ENCODE results near the gene LONP1.

Gene LONP1

DNA sequence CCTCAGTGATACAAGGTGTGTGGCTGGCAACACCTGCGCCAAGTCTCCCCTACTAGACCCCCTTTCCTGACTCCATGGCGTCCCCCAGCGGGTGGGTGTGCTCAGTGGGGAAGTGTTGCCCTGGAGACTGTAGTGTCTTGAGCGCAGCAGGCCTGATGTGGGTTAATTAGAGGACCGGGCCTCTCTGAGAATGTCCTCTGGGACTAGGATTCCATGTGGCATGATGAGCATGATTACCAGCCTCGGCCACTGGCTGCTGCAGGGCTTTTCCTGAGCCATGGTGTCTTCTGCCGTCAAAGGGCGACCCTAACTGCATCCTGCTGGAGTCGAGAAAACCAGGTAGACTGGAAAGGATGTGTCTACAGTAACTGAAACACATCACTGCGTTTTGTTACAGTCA is 67.7 kb downstream of the LONP1 start:
- H3K27me3 ChIP-seq (ENCODE audit: control insufficient read depth in 1 of 2, insufficient read depth in 2 of 2, low read length in 2 of 2) = no peaks in the 10 kb centered on the region
- no peaks in the 10 kb centered on the region for H3K4me1 ChIP-seq (ENCODE audit: insufficient read depth, low read length)
- H3K36me3 ChIP-seq (ENCODE audit: insufficient read depth, low read length) = peaks cover 71% of the 10 kb centered on the region
- H3K27ac ChIP-seq (ENCODE audit: low read depth, low read length) = no peak overlapping the region
- no peaks in the 10 kb centered on the region for H3K9me3 ChIP-seq (ENCODE audit: low read length)
- no peak overlapping the region for H3K9ac ChIP-seq (ENCODE audit: low read length)
- H3K4me3 ChIP-seq (ENCODE audit: low read depth in 1 of 2, low read length in 2 of 2) = no peak overlapping the region

DNA sequence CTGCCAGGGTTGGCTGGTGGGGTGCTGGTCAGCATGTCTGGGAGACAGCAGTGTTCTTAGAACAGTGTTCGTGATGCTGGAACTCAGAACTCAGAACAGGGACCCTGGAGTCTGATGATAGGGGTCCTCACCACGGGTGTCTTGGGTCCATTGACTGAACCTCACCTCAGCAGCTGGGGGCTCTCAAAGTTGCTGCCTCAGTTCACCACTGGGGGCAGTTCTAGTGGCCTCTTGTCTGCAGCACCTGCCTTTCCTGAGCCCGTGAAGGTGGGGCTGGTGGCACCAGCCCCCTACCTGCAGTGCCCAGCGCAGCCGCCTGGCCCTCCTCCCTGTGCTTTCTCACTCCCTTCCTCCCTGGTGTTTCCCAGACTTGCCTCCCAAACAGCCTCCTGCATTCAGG is 68.6 kb downstream of the LONP1 start:
- Histone ChIP-seq H3K9me3 (ENCODE audit: low read length) (no peaks in the 10 kb centered on the region), H3K4me3 (ENCODE audit: low read depth in 1 of 2, low read length in 2 of 2) (no peak overlapping the region)

DNA sequence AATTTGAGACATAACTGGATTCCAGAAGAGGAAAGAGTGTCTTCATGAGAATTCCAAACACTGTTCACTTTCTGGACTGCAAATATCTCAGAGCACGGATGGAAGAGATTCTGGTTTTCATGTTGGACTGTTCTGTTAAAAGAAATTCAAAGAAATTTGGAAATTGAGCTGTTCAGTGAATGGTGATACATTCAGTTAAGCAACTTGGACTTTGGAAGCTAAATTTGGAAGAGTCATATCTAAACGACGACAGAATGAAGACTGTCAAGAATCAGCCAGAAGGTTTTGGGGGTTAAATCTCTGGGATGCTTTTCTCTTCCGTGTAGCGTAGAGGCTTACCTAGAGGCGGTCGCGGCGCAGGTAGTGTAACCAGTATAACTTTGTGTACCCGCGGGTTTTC is 71.5 kb downstream of the LONP1 start:
- H3K9ac ChIP-seq (ENCODE audit: low read length) = no peak overlapping the region
- H3K9me3 ChIP-seq (ENCODE audit: low read length) = no peaks in the 10 kb centered on the region
- H3K27ac ChIP-seq (ENCODE audit: low read depth, low read length) = no peak overlapping the region
- no peaks in the 10 kb centered on the region for H3K4me1 ChIP-seq (ENCODE audit: insufficient read depth, low read length)
- no peak overlapping the region for H3K4me3 ChIP-seq (ENCODE audit: low read depth in 1 of 2, low read length in 2 of 2)
- no peaks in the 10 kb centered on the region for H3K27me3 ChIP-seq (ENCODE audit: control insufficient read depth in 1 of 2, insufficient read depth in 2 of 2, low read length in 2 of 2)
- peaks cover 72% of the 10 kb centered on the region for H3K36me3 ChIP-seq (ENCODE audit: insufficient read depth, low read length)

More for the DNA sequence above, 68.6 kb downstream of the LONP1 start:
- Histone ChIP-seq H3K4me1 (ENCODE audit: insufficient read depth, low read length) (no peaks in the 10 kb centered on the region), H3K36me3 (ENCODE audit: insufficient read depth, low read length) (peaks cover 76% of the 10 kb centered on the region), H3K9ac (ENCODE audit: low read length) (no peak overlapping the region), H3K27ac (ENCODE audit: low read depth, low read length) (no peak overlapping the region), H3K27me3 (ENCODE audit: control insufficient read depth in 1 of 2, insufficient read depth in 2 of 2, low read length in 2 of 2) (no peaks in the 10 kb centered on the region)

DNA sequence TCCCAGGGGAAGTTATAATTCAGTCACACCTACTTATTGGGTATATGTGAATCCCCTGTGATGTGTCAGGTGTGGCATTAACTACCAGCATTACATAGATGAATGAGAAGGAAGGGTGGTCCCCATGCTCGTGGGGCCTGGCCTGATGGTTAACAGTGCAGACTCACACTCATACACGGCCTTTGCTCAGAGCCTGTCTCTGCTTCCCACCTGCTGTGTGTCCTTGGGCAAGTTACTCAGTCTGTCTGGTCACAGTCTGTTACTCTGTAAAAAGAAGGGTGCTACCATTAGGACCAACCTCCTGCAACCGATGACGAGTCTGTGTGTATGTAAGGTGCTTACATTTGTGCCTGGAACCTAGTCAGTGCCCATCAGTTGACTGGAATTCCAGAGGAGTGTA is 73.2 kb downstream of the LONP1 start:
- H3K9ac ChIP-seq (ENCODE audit: low read length) = no peak overlapping the region
- H3K4me3 ChIP-seq (ENCODE audit: low read depth in 1 of 2, low read length in 2 of 2) = no peak overlapping the region
- H3K27me3 ChIP-seq (ENCODE audit: control insufficient read depth in 1 of 2, insufficient read depth in 2 of 2, low read length in 2 of 2) = no peaks in the 10 kb centered on the region
- H3K4me1 ChIP-seq (ENCODE audit: insufficient read depth, low read length) = no peaks in the 10 kb centered on the region
- no peak overlapping the region for H3K27ac ChIP-seq (ENCODE audit: low read depth, low read length)
- H3K36me3 ChIP-seq (ENCODE audit: insufficient read depth, low read length) = peaks cover 70% of the 10 kb centered on the region
- H3K9me3 ChIP-seq (ENCODE audit: low read length) = no peaks in the 10 kb centered on the region

DNA sequence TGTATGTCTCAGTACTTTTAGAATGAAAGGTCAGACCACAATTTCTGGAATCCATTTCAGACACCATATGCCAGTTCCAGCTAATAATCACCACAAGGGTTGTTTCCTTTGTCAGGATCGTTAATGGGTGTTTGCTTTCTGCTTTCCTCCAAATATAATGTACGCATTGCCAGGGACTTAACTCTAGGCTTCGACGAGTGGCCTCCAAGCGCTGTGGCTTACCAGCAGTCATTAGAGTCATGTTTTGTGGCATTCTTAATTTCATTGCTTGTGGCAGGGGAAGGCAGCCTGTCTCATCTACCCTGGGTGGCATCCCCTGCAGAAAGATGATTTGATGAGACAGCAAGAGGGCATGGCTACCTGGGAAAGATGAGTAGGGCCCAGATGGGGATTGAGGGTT is 74.5 kb downstream of the LONP1 start:
- no peaks in the 10 kb centered on the region for H3K4me1 ChIP-seq (ENCODE audit: insufficient read depth, low read length)
- H3K4me3 ChIP-seq (ENCODE audit: low read depth in 1 of 2, low read length in 2 of 2) = no peak overlapping the region
- H3K27me3 ChIP-seq (ENCODE audit: control insufficient read depth in 1 of 2, insufficient read depth in 2 of 2, low read length in 2 of 2) = no peaks in the 10 kb centered on the region
- no peaks in the 10 kb centered on the region for H3K9me3 ChIP-seq (ENCODE audit: low read length)
- no peak overlapping the region for H3K27ac ChIP-seq (ENCODE audit: low read depth, low read length)
- H3K9ac ChIP-seq (ENCODE audit: low read length) = no peak overlapping the region
- peaks cover 62% of the 10 kb centered on the region for H3K36me3 ChIP-seq (ENCODE audit: insufficient read depth, low read length)

DNA sequence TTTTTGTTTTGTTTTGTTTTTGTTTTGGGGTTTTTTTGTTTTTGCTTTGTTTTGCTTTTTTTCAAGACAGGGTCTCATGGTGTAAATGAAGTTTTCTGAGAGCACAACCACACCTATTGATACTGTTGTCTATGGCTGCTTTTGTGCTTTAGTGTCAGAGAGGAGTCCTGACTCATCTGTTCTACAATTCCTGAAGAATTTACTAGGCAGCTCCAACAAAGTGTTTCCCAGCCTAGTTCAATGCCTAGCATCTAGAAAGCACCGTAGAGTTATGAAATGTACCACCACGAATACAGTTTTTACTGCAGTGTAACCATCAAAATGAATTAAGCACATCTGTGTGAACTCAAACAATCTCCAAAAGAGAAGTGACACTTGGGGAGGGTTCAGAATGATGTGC is 75.9 kb downstream of the LONP1 start:
- Histone ChIP-seq H3K27ac (ENCODE audit: low read depth, low read length) (no peak overlapping the region), H3K27me3 (ENCODE audit: control insufficient read depth in 1 of 2, insufficient read depth in 2 of 2, low read length in 2 of 2) (no peaks in the 10 kb centered on the region), H3K4me3 (ENCODE audit: low read depth in 1 of 2, low read length in 2 of 2) (no peak overlapping the region), H3K36me3 (ENCODE audit: insufficient read depth, low read length) (peaks cover 53% of the 10 kb centered on the region), H3K9ac (ENCODE audit: low read length) (no peak overlapping the region), H3K9me3 (ENCODE audit: low read length) (no peaks in the 10 kb centered on the region), H3K4me1 (ENCODE audit: insufficient read depth, low read length) (no peaks in the 10 kb centered on the region)

DNA sequence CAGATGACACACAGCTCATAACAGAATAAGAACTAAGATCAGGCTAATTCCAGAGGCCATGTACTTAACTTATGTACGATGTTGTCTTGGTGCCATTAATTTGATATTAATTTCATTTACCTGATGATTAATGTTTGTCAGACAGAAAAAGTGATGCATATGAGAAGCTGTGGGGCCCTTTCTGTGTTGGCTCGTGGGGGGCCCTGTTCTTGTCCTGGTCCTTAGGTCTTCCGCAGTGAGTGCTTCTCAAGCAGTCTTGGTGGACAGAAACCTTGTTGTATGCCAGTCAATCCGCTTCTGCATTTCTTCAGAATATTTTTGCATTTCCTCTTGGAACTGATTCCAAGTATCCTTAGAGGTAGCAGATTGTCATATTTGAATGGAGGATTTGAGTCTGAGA is 76.9 kb downstream of the LONP1 start:
- Histone ChIP-seq H3K27me3 (ENCODE audit: control insufficient read depth in 1 of 2, insufficient read depth in 2 of 2, low read length in 2 of 2) (no peaks in the 10 kb centered on the region), H3K9ac (ENCODE audit: low read length) (no peak overlapping the region), H3K4me1 (ENCODE audit: insufficient read depth, low read length) (no peaks in the 10 kb centered on the region), H3K36me3 (ENCODE audit: insufficient read depth, low read length) (peaks cover 47% of the 10 kb centered on the region), H3K27ac (ENCODE audit: low read depth, low read length) (no peak overlapping the region), H3K9me3 (ENCODE audit: low read length) (no peaks in the 10 kb centered on the region), H3K4me3 (ENCODE audit: low read depth in 1 of 2, low read length in 2 of 2) (no peak overlapping the region)

DNA sequence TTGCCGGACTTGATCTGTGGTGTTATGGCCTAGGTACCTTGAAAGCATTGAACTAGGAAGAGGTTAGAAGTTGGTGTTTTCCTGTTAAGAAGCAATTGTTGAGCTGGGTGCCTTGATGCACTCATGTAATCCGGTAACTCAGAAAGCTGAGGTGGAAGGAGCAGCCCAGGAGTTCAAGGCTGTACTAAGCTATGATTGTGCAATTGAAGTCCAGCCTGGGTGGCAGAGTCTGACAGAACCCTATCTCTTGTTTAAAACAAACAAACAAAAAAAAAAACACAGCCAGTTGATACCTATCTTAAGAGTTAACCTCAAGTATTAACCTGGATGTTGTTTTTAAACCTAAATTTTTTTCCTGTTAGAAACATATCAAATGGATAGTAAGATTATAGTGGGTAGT is 77.7 kb downstream of the LONP1 start:
- no peaks in the 10 kb centered on the region for H3K9me3 ChIP-seq (ENCODE audit: low read length)
- peaks cover 8% of the 10 kb centered on the region for H3K4me1 ChIP-seq (ENCODE audit: insufficient read depth, low read length)
- H3K4me3 ChIP-seq (ENCODE audit: low read depth in 1 of 2, low read length in 2 of 2) = no peak overlapping the region
- H3K27me3 ChIP-seq (ENCODE audit: control insufficient read depth in 1 of 2, insufficient read depth in 2 of 2, low read length in 2 of 2) = no peaks in the 10 kb centered on the region
- H3K9ac ChIP-seq (ENCODE audit: low read length) = no peak overlapping the region
- H3K27ac ChIP-seq (ENCODE audit: low read depth, low read length) = no peak overlapping the region
- H3K36me3 ChIP-seq (ENCODE audit: insufficient read depth, low read length) = peaks cover 39% of the 10 kb centered on the region
